SK-N-SH (cell line): ENCODE measurements around the gene SULT2B1. TPM values are rescaled to one million over a fixed set of nuclear protein-coding genes. Genes with fewer than 3 reads are reported as not detected.

Experiments
- CTCF ChIA-PET: fragments of 300-600, 350-600 bp; formaldehyde crosslinking; extraction: SDS; loops from one replicate; lab custom pipeline; 2021; lab: Yijun Ruan, JAX
- POLR2A ChIA-PET: fragments of 350-600 bp; sonication (Branson Sonifier 250); formaldehyde crosslinking; extraction: SDS; loops from one replicate; lab custom pipeline; 2020; ENCODE audit warnings: antibody characterized with exemption, inconsistent platforms; lab: Yijun Ruan, JAX
- DNase-seq: peaks from one replicate; pipeline ENCODE4 v3.0.0; 2012
- H2AFZ ChIP-seq: fragments of 200-600 bp; sonication (generic); 2 replicates; pipeline ENCODE4 v1.8.1; 2016; ENCODE audit warnings: antibody characterized with exemption, mild to moderate bottlenecking, low read depth
- H3F3A ChIP-seq: fragments of 200-600 bp; sonication (generic); replicated peaks from 2 replicates; pipeline ENCODE3; 2016; ENCODE audit warnings: antibody characterized with exemption, mild to moderate bottlenecking; ENCODE audit not compliant: insufficient read depth
- H3K27ac ChIP-seq, 2 experiments: fragments of 200-500 bp in 1 of 2; fragments of 200-600 bp in 1 of 2; sonication (Bioruptor generic) in 1 of 2; sonication (generic), shearing (Covaris generic) in 1 of 2; 2 replicates each; pipeline versions ENCODE4 v1.5.1 to v1.6.1; 2014 to 2016; ENCODE audit warnings: low read depth in 2 of 2, inconsistent platforms in 1 of 2, low read length in 1 of 2, mild to moderate bottlenecking in 1 of 2, mixed read lengths in 1 of 2
- H3K27me3 ChIP-seq: fragments of 200-600 bp; sonication (generic), shearing (Covaris generic); 2 replicates; pipeline ENCODE4 v1.6.1; 2016; ENCODE audit warnings: mixed run types; ENCODE audit not compliant: insufficient read depth
- H3K36me3 ChIP-seq, 2 experiments: fragments of 200-500 bp in 1 of 2; fragments of 200-600 bp in 1 of 2; sonication (Bioruptor generic) in 1 of 2; sonication (generic) in 1 of 2; replicated peaks in 1 of 2; 2 replicates each; pipeline versions ENCODE3 to v1.5.1; 2014 to 2016; ENCODE audit warnings: low read length in 1 of 2, mild to moderate bottlenecking in 1 of 2; ENCODE audit not compliant: insufficient read depth in 2 of 2, control insufficient read depth in 1 of 2
- H3K4me1 ChIP-seq, 2 experiments: fragments of 200-500 bp in 1 of 2; fragments of 200-600 bp in 1 of 2; sonication (Bioruptor generic) in 1 of 2; sonication (generic), shearing (Covaris generic) in 1 of 2; 2 replicates each; pipeline versions ENCODE4 v1.5.1 to v1.6.1; 2014 to 2016; ENCODE audit warnings: low read depth in 1 of 2, low read length in 1 of 2, mixed run types in 1 of 2; ENCODE audit not compliant: insufficient read depth in 2 of 2, control insufficient read depth in 1 of 2
- H3K4me2 ChIP-seq: fragments of 200-600 bp; sonication (generic), shearing (Covaris generic); 2 replicates; pipeline ENCODE4 v1.6.1; 2017; ENCODE audit warnings: mixed run types
- H3K4me3 ChIP-seq, 2 experiments: fragments of 200-500 bp in 1 of 2; fragments of 200-600 bp in 1 of 2; sonication (Bioruptor generic) in 1 of 2; sonication (generic), shearing (Covaris generic) in 1 of 2; 2 replicates each; pipeline versions ENCODE4 v1.5.1 to v1.8.1; 2014 to 2016; ENCODE audit warnings: low read depth in 2 of 2, inconsistent platforms in 1 of 2, low read length in 1 of 2, mild to moderate bottlenecking in 1 of 2, mixed read lengths in 1 of 2, moderate library complexity in 1 of 2
- H3K79me2 ChIP-seq: fragments of 200-600 bp; sonication (generic); 2 replicates; pipeline ENCODE4 v1.8.1; 2017; ENCODE audit warnings: mild to moderate bottlenecking; ENCODE audit not compliant: insufficient read depth
- H3K9ac ChIP-seq: fragments of 200-600 bp; sonication (generic); 2 replicates; pipeline ENCODE4 v1.6.1; 2017; ENCODE audit warnings: mixed run types
- H3K9me2 ChIP-seq: fragments of 200-600 bp; sonication (generic); 2 replicates; pipeline ENCODE4 v1.6.1; 2017; ENCODE audit warnings: mixed run types
- H3K9me3 ChIP-seq: fragments of 200-600 bp; sonication (generic); 2 replicates; pipeline ENCODE4 v1.6.1; 2017; ENCODE audit warnings: mixed run types, mild to moderate bottlenecking, moderate library complexity
- H4K20me1 ChIP-seq: fragments of 200-600 bp; sonication (generic); 2 replicates; pipeline ENCODE4 v1.6.1; 2017; ENCODE audit warnings: mild to moderate bottlenecking, mixed run types; ENCODE audit not compliant: insufficient read depth
- EP300 ChIP-seq, 2 experiments: IDR thresholded peaks; 2 replicates each; pipeline versions ENCODE4 v1.4.0 to v1.6.1; 2012; ENCODE audit warnings: borderline replicate concordance in 1 of 2, low read depth in 1 of 2, low read length in 1 of 2
- EZH2phosphoT487 ChIP-seq: fragments of 200-600 bp; sonication (generic); IDR thresholded peaks from 2 replicates; pipeline ENCODE4 v1.6.1; 2017; ENCODE audit warnings: low read depth, mixed run types, mild to moderate bottlenecking, antibody characterized with exemption, moderate library complexity, borderline replicate concordance
- FOXM1 ChIP-seq: IDR thresholded peaks from 2 replicates; pipeline ENCODE4 v1.4.0; 2012; ENCODE audit warnings: low read depth, mild to moderate bottlenecking
- GABPA ChIP-seq: IDR thresholded peaks from 2 replicates; pipeline ENCODE4 v1.4.0; 2012; ENCODE audit warnings: low read depth, mild to moderate bottlenecking
- GATA2 ChIP-seq: sonication (generic); formaldehyde crosslinking; IDR thresholded peaks from 2 replicates; pipeline ENCODE4 v1.5.0; 2020; ENCODE audit warnings: mild to moderate bottlenecking, missing genetic modification reagents
- IRF3 ChIP-seq: fragments of 150-350 bp; IDR thresholded peaks from 2 replicates; pipeline ENCODE4 v1.6.1; 2016; ENCODE audit warnings: mild to moderate bottlenecking, low read depth, low read length
- JUND ChIP-seq: IDR thresholded peaks from 2 replicates; pipeline ENCODE4 v1.4.0; 2012
- MAX ChIP-seq: IDR thresholded peaks from 2 replicates; pipeline ENCODE4 v1.4.0; 2012; ENCODE audit warnings: low read depth
- MXI1 ChIP-seq: IDR thresholded peaks from 2 replicates; pipeline ENCODE4 v1.6.1; 2012; ENCODE audit warnings: mild to moderate bottlenecking, low read depth, low read length, improper control_type of control experiment
- RAD21 ChIP-seq: IDR thresholded peaks from 2 replicates; pipeline ENCODE4 v1.6.1; 2012; ENCODE audit warnings: mild to moderate bottlenecking, low read length
- RFX5 ChIP-seq: IDR thresholded peaks from 2 replicates; pipeline ENCODE4 v1.6.1; 2012; ENCODE audit warnings: mild to moderate bottlenecking, improper control_type of control experiment, low read length
- RXRA ChIP-seq: IDR thresholded peaks from 2 replicates; pipeline ENCODE4 v1.4.0; 2012; ENCODE audit warnings: low read depth, mild to moderate bottlenecking, borderline replicate concordance
- SMC3 ChIP-seq: IDR thresholded peaks from 2 replicates; pipeline ENCODE4 v1.6.1; 2012; ENCODE audit warnings: low read depth, low read length, improper control_type of control experiment
- TAF1 ChIP-seq: IDR thresholded peaks from 2 replicates; pipeline ENCODE4 v1.6.1; 2012; ENCODE audit warnings: low read depth, mild to moderate bottlenecking, low read length, moderate library complexity, borderline replicate concordance
- TEAD4 ChIP-seq: IDR thresholded peaks from 2 replicates; pipeline ENCODE4 v1.4.0; 2012; ENCODE audit warnings: mild to moderate bottlenecking, borderline replicate concordance; ENCODE audit not compliant: insufficient read depth
- USF1 ChIP-seq: IDR thresholded peaks from 2 replicates; pipeline ENCODE4 v1.4.0; 2012; ENCODE audit warnings: low read depth, borderline replicate concordance
- YY1 ChIP-seq: IDR thresholded peaks from 2 replicates; pipeline ENCODE4 v1.4.0; 2012; ENCODE audit warnings: low read depth, mild to moderate bottlenecking
- ZBTB33 ChIP-seq: IDR thresholded peaks from 2 replicates; pipeline ENCODE4 v1.4.0; 2012; ENCODE audit warnings: low read depth, borderline replicate concordance
- WGBS: methylation state at CpG from one replicate; pipeline ENCODE4 v1.1.6; 2017; ENCODE audit warnings: low lambda C conversion rate; 5-methylcytosine and 5-hydroxymethylcytosine counted together
- polyA plus RNA-seq, 3 experiments: library from polyadenylated mRNA; depleted of rRNA; stranded (reverse); fragments of >200 nt; gene quantifications; 2 replicates each; pipeline ENCODE4 v1.2.3, GENCODE V29; 2012

The SULT2B1 gene
- polyA plus RNA-seq, 1 of the 3 experiments (the other 2 are of a cell fraction), result 0.92 TPM

GRCh38 chr19:48547722-48548121 is 4.2 kb upstream of the SULT2B1 start (continued):
- no peak for TF ChIP-seq IRF3
- no peak for TF ChIP-seq EZH2phosphoT487
- no peak for TF ChIP-seq ZBTB33
- TF ChIP-seq, all 33 proteins: peak for 0

- TF ChIP-seq TEAD4, result no peak
- no peak for TF ChIP-seq JUND
- TF ChIP-seq YY1, result no peak
- TF ChIP-seq, all 33 proteins: peak for 0
- Histone ChIP-seq H2AFZ (no peak overlapping the region), H3K27me3 (no peaks in the 10 kb centered on the region), H3K9me2 (no peaks in the 10 kb centered on the region), H3K9ac (no peak overlapping the region), H3F3A (no peaks in the 10 kb centered on the region), H3K36me3 (no peaks in the 10 kb centered on the region), H3K27ac (no peak overlapping the region), H3K9me3 (no peaks in the 10 kb centered on the region), H4K20me1 (no peaks in the 10 kb centered on the region), H3K79me2 (no peaks in the 10 kb centered on the region), H3K4me1 (no peaks in the 10 kb centered on the region), H3K4me3 (no peak overlapping the region), H3K4me2 (no peak overlapping the region)
- WGBS, result 21% methylated on average over 1 of the region's 1 CpG
- POLR2A ChIA-PET, result no interaction called here
- CTCF ChIA-PET, result no interaction called here
- no peak for DNase-seq
These were observed 3.6 kb upstream of the SULT2B1 start for GRCh38 chr19:48548253-48548911.

- Histone ChIP-seq H4K20me1 (no peaks in the 10 kb centered on the region), H3K27ac (no peak overlapping the region), H3K4me3 (no peak overlapping the region), H3F3A (no peaks in the 10 kb centered on the region), H3K36me3 (no peaks in the 10 kb centered on the region), H3K27me3 (no peaks in the 10 kb centered on the region), H3K9me3 (no peaks in the 10 kb centered on the region), H3K9ac (no peak overlapping the region), H3K4me1 (peaks cover 0 to 4% of the 10 kb centered on the region in 2 experiments; a peak in 1 of 4 replicates), H3K4me2 (no peak overlapping the region), H2AFZ (no peak overlapping the region), H3K9me2 (no peaks in the 10 kb centered on the region), H3K79me2 (no peaks in the 10 kb centered on the region)
- WGBS, result 61% methylated on average over 5 of the region's 5 CpGs
- TF ChIP-seq RXRA (no peak), RAD21 (no peak), GABPA (no peak), USF1 (no peak), MXI1 (no peak), FOXM1 (no peak), EP300 (IDR thresholded peaks at IDR 0.05; ENCODE audit: borderline replicate concordance in 1 of 2, low read depth in 1 of 2, low read length in 1 of 2) (no peak), GATA2 (CRISPR knock-in tag) (no peak), MAX (no peak), RFX5 (no peak), ZBTB33 (no peak), TAF1 (no peak), SMC3 (no peak)
- ChIA-PET CTCF (no interaction called here), POLR2A (no interaction called here)
- no peak for DNase-seq
These were observed 2.6 kb upstream of the SULT2B1 start for GRCh38 chr19:48549380-48549779.
